NOMO-1 (cell line): Measurements from ENCODE around the gene SYT9.
A peak's percentile ranks its signal among the peaks of the same experiment; 100 is the strongest.

Source experiments
- DNase-seq, 2 experiments: peaks; one replicate each; lab custom pipeline; 2025; ENCODE audit not compliant: unreplicated experiment in 2 of 2; lab: John Stamatoyannopoulos, UW

Gene SYT9

GRCh38 chr11:7270233-7270865 lies 18.6 kb downstream of the SYT9 start:
- no peak for DNase-seq

DNA sequence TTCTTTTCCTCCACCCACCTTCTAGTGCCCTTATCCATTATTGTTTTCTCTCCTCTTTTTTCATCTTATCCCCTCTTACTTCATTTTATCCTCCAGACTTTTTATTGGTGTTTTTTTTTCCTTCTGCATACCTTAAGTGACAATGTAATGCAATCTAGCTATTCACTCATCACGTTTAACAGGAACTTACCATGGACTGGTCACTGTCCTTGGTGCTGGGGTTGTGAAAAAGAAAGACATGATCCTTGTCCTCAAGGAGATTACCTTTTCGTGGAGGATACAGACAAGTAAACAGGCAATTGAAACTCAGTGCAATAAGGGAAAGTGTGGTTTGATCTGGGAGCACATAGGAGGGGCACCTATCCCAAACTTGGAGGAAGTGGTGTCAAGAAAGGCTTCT lies 20.7 kb downstream of the SYT9 start:
- no peak for DNase-seq

DNA sequence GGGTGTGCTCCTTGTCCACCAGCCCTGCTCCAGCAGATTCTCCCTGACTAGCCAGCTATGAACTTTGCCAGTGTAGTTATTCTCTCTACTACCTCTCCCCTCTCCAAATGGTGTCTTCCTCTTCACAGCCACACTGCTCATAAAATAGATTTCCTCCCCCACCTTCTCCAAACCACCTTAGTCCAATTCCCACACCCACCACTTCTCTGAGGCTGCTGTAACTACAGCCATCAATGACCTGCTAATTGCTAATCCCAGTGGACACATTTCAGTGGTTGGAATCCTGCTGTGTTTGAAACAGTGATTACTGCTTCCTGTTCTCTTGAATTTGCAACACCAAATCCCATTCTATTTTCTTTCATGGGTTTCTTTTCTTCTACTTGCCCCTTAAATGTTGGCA lies 23.4 kb downstream of the SYT9 start:
- no peak for DNase-seq

- DNase-seq = peak in 1 of 2 experiments; percentile 12
These were observed 26.7 kb downstream of the SYT9 start for GRCh38 chr11:7278314-7278917.

DNA sequence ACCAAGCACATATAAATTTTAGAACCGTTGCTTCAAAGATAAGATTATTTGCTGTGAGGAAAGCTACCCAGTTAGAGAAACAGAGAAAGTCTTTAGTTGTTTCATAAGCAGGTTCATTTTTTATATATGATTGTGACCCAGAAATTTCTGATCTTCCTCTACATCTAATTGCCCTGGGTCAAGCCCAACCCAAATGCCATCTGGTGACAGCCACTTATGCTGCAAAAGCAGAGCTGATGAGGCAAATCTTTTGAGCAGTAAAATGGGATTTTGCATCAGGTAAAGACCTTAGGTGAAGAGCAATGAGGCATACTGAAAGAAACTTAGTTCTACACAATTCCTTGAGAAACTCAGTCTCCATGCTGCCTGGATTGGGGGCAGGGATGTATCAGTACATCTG lies 28.0 kb downstream of the SYT9 start:
- no peak for DNase-seq

GRCh38 chr11:7281079-7281478 lies 29.4 kb downstream of the SYT9 start:
- no peak for DNase-seq

DNA sequence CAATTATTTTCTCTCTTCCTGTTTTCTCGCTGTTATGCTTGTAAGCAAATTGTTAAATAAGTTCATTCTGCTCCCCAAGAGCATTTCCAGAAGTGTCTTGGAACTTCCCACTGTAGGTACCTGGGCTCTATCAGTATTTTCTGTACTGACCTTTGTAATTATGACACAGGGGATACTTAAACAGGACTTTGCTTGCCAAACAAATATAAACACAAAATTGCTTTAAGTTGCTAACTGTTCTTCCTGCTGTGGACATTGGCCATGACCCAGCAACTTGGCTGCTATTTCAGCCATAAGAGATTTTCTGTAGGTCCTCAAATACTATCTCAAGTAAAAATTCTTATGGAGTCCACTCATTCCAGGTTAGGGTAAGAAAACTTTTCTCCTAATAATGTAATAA lies 30.1 kb downstream of the SYT9 start:
- DNase-seq = no peak

GRCh38 chr11:7286178-7286577 lies 34.5 kb downstream of the SYT9 start:
- no peak for DNase-seq

DNA sequence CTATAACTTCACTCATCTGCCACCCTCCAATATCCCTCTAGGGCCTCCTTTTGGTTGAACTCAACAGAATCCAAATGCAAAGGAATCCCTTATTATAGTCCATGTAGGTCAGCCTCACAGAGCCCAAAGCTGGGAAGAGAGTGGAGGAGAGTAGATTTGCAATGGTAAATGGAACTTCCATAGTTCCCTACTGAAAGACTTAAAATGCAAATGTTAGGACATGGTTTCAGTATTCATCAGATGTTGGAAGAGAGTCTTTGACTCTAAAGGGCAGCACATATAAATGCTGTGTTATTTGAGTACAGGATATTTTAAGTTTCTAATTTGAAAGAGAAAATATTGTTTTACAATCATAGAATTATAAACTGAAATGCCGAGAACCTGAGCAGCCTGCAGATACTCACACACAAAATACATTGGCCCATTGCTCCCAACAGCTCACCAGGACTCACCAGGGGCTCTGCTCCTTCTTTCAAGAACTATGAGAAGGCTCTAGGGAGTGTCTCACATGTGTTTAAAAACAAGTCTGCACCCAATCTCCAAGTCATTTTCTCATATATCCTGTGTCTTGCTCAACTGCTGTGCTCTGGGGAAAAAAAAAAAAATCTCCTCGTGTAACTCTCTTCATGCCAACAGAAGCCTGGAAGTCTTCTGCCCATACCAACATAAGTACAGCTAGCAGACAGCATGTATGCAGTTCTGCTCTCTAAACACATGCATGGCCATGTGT lies 39.6 kb downstream of the SYT9 start:
- no peak for DNase-seq

DNA sequence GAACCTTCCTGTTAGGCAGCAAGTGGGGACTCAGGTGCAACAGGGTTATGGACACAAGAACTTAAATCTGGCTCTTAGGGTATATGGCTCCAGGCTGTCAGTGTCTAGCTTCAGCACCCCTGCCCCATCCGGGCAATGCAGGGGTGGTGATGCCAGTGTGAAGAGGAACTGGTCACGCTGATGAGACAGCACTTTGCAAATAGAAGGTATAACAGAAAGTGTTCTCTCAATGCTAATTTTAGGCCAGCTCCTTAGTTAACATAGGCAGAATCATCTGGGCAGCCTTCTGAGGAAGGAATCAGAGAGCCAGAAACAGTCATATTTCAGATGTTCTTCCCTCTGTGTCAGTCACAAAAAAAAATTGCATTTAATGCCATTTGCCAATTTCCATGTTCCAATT lies 41.2 kb downstream of the SYT9 start:
- no peak for DNase-seq

GRCh38 chr11:7299393-7299792 lies 47.7 kb downstream of the SYT9 start:
- DNase-seq = no peak

DNA sequence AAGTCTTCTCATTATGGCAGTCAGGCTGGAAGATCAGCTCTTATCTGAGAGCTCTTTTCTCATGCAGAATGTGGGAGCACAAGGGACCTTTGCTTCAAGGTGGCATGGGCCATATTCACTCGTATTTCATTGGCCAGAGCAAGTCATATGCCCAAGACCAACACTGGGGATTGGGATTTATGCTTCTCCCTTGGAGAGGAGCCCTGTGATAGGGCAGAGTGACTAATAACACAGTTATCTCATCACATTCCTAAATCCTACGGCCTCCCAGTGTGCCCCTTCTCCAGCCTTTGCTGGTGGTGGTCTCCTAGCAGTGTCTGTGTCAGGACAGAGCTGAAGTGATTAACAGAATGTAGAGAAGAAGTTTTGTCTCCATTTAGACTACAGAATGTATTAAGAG lies 48.6 kb downstream of the SYT9 start:
- DNase-seq = no peak

DNA sequence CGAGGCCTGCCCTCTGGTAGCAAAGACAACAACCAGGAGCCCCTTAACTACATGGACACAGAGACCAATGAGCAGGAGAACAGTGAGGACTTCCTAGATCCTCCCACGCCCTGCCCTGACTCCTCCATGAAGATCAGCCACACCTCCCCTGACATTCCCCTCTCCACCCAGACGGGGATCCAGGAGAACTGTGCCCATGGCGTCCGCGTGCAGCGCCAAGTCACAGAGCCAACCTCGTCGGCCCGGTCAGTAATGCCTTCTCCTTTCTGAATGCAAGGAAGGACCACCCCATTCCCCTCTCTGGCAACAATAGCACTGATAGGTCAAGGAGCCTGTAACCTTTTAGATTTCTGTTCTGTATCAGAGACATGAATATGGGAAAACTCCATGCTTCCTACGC lies 51.4 kb downstream of the SYT9 start:
- DNase-seq = no peak

DNA sequence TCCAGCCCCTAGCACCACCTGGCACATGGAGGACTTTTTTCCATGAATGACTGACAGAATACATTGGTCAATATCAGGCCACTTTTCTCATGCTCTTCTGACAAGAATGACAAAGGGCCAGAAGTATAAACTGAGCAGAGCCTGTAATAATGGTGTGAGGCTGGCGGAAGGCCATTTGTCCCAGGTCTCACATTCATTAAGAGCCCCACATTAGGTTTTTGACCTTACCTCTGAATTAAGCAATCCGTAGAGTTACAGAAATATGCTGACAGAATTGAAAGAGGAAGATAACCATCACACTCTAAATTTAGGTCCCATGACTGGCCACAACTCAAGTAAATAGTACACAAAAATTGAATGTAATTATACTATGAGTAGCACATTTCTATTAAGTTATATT lies 55.2 kb downstream of the SYT9 start:
- DNase-seq = peak in 1 of 2 experiments; percentile 28

GRCh38 chr11:7307836-7308235 lies 56.1 kb downstream of the SYT9 start:
- DNase-seq = peak in 1 of 2 experiments; percentile 3

DNA sequence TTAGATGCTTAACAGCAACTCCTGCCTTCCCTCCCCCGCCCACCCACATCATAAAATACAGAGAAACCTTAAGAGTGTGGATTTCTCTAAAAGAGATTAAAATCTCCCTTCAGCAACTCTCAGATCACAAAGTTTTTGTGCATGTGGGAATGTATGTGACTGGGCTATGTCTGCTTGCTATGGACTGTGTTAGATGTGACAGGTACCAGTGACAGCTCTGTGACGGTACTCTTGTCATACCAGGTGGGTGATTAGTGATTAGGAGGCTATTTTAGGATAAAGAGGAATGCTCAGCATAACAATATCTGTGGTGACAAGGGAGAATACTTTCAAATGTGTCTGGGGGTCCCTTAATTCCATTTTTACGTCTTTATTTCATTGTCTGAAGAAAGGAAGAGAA lies 60.2 kb downstream of the SYT9 start:
- no peak for DNase-seq

- no peak for DNase-seq
These were observed 63.3 kb downstream of the SYT9 start for GRCh38 chr11:7314811-7315604.

GRCh38 chr11:7319501-7319900 lies 67.8 kb downstream of the SYT9 start:
- DNase-seq = no peak

GRCh38 chr11:7320306-7320705 lies 68.6 kb downstream of the SYT9 start:
- no peak for DNase-seq

- DNase-seq = no peak
These were observed 70.1 kb downstream of the SYT9 start for GRCh38 chr11:7321473-7322450.
